Effector memory CD4-positive, alpha-beta T cell (primary cell): ENCODE results near the gene OCEL1.

Experiments
- DNase-seq, 3 donors: peaks; one replicate each; pipeline ENCODE4 v3.0.0-alpha.2; 2020
- H3K27ac ChIP-seq: 2 replicates; pipeline ENCODE4 v1.7.0; 2013; ENCODE audit warnings: mild to moderate bottlenecking, low read length, moderate library complexity; ENCODE audit not compliant: insufficient read depth, poor library complexity, severe bottlenecking
- H3K27me3 ChIP-seq: replicated peaks from 2 replicates; pipeline ENCODE4 v1.7.0; 2013; ENCODE audit warnings: mild to moderate bottlenecking, low read length; ENCODE audit not compliant: insufficient read depth, control insufficient read depth, poor library complexity, severe bottlenecking
- H3K36me3 ChIP-seq: 2 replicates; pipeline ENCODE4 v1.7.0; 2013; ENCODE audit warnings: mild to moderate bottlenecking, low read length, moderate library complexity; ENCODE audit not compliant: control insufficient read depth, insufficient read depth
- H3K4me1 ChIP-seq: 2 replicates; pipeline ENCODE4 v1.7.0; 2013; ENCODE audit warnings: low read length, mild to moderate bottlenecking; ENCODE audit not compliant: control insufficient read depth, insufficient read depth, poor library complexity, severe bottlenecking
- H3K4me3 ChIP-seq: 2 replicates; pipeline ENCODE4 v1.7.0; 2013; ENCODE audit warnings: low read length, low read depth, mild to moderate bottlenecking; ENCODE audit not compliant: insufficient read depth, poor library complexity, severe bottlenecking
- H3K9me3 ChIP-seq: 2 replicates; pipeline ENCODE4 v1.7.0; 2013; ENCODE audit warnings: mild to moderate bottlenecking, low read length, moderate library complexity; ENCODE audit not compliant: control insufficient read depth

Gene OCEL1

DNA sequence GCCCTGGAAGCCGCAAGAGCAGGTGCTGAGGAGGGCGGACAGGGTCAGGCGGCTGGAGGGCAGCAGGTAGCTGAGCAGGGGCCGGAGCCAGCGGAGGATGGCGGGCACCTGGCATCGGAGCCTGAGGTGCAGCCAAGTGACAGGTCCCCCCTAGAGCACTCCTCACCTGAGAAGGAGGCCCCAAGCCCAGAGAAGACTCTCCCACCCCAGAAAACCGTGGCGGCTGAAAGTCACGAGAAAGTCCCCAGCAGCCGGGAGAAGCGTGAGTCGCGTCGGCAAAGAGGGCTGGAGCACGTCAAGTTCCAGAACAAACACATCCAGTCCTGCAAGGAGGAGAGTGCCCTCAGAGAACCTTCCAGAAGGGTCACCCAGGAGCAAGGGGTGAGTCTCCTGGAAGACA lies 31.4 kb upstream of the OCEL1 start:
- no peak overlapping the region for H3K27ac ChIP-seq
- no peak for DNase-seq
- no peaks in the 10 kb centered on the region for H3K4me1 ChIP-seq
- no peaks in the 10 kb centered on the region for H3K9me3 ChIP-seq
- H3K36me3 ChIP-seq = peaks cover 65% of the 10 kb centered on the region
- H3K27me3 ChIP-seq = no peaks in the 10 kb centered on the region
- H3K4me3 ChIP-seq = no peak overlapping the region

DNA sequence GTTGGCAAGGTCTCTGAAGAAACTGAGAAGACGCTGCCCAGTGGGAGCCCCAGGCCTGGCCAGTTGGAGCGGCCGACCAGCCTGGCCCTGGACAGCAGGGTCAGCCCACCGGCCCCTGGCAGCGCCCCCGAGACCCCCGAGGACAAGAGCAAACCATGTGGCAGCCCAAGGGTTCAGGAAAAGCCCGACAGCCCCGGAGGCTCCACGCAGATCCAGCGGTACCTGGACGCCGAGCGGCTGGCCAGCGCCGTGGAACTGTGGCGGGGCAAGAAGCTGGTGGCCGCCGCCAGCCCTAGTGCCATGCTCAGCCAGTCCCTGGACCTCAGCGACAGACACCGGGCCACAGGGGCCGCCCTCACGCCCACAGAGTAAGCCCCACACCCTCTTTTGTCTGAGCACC lies 30.9 kb upstream of the OCEL1 start:
- Histone ChIP-seq H3K4me3 (no peak overlapping the region), H3K9me3 (no peaks in the 10 kb centered on the region), H3K4me1 (no peaks in the 10 kb centered on the region), H3K27me3 (no peaks in the 10 kb centered on the region), H3K36me3 (peaks cover 67% of the 10 kb centered on the region), H3K27ac (no peak overlapping the region)
- no peak for DNase-seq

DNA sequence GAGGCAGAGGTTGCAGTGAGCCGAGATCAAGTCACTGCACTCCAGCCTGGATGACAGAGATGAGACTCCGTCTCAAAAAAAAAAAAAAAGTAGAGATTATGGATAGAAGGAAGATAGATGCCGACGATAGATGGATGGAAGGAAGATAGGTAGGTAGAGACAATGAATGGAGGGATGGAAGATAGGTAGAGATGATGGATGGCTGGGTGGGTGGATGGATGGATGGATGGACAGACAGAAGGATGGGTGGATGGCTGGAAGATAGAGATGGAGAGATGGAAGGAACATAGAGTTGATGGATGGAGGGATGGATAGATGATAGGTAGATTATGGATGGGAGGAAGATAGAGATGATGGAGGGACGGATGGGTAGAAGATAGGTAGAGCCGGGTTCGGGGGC lies 29.4 kb upstream of the OCEL1 start:
- H3K27ac ChIP-seq = no peak overlapping the region
- no peak for DNase-seq
- H3K27me3 ChIP-seq = no peaks in the 10 kb centered on the region
- H3K4me1 ChIP-seq = no peaks in the 10 kb centered on the region
- peaks cover 68% of the 10 kb centered on the region for H3K36me3 ChIP-seq
- no peaks in the 10 kb centered on the region for H3K9me3 ChIP-seq
- no peak overlapping the region for H3K4me3 ChIP-seq

DNA sequence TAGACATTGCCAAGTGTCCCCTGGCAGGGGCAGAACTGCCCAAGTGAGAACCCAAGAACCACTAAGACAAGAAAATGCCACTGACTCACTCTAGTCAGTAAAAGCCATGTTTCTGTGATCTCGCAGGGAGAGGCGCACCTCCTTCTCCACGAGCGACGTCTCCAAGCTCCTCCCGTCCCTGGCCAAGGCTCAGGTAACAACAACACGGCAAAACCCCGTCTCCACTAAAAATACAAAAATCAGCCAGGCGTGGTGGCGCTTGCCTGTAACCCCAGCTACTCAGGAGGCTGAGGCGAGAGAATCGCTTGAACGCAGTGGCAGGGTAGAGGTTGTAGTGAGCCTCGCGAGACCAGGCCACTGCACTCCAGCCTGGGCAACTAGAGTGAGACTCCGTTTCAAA lies 28.4 kb upstream of the OCEL1 start:
- peaks cover 72% of the 10 kb centered on the region for H3K36me3 ChIP-seq
- H3K27ac ChIP-seq = no peak overlapping the region
- no peaks in the 10 kb centered on the region for H3K4me1 ChIP-seq
- no peak for DNase-seq
- no peak overlapping the region for H3K4me3 ChIP-seq
- H3K9me3 ChIP-seq = no peaks in the 10 kb centered on the region
- no peaks in the 10 kb centered on the region for H3K27me3 ChIP-seq

DNA sequence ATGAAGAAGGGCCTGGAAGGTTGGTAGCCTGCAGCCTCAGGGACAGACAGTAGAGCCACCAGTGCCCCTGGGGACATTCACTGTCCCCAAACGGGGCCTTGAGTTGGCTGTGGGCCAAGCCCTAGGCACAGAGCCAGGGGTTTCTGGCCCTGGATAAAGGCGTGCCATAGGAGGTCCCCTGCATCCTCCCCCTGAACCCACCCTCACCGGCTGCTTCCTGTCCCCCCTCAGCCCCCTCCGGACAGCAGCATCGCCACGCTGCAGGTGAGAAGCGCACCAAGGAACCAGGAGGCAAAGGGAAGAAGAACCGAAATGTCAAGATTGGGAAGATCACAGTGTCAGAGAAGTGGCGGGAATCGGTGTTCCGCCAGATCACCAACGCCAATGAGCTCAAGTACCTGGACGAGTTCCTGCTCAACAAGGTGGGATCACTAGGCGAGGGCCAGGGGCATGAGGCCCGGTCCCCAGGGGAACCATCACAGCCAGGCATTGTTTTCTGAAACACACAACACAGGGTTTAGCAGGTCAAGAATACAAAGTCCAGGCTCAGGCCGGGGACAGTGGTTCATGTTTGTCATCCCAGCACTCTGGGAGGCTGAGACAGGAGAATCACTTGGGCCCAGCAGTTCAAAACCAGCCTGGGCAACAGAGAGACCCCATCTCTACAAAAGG lies 25.5 kb upstream of the OCEL1 start:
- peaks cover 58% of the 10 kb centered on the region for H3K36me3 ChIP-seq
- no peak overlapping the region for H3K4me3 ChIP-seq

DNA sequence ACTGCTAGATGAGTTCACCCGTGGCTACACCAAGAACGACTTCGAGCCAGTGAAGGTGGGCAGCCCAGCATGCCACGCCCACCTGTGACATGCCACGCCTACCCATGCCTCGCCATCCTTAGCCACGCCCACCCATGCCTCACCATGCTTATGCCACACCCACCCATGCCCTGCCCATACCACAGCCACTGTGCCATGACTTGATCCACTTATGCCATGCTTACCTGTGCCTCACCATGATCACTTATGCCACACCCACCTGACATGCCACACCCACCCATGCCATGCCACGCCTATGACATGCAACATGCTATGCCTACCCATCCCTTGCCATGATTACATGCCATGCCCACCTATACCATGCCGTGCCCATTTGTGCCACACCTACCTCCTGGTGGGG lies 23.8 kb upstream of the OCEL1 start:
- H3K27me3 ChIP-seq = no peaks in the 10 kb centered on the region
- DNase-seq = no peak
- H3K4me3 ChIP-seq = no peak overlapping the region
- no peak overlapping the region for H3K27ac ChIP-seq
- H3K9me3 ChIP-seq = no peaks in the 10 kb centered on the region
- H3K4me1 ChIP-seq = no peaks in the 10 kb centered on the region
- peaks cover 69% of the 10 kb centered on the region for H3K36me3 ChIP-seq

More for the DNA sequence above, 25.5 kb upstream of the OCEL1 start:
- H3K27me3 ChIP-seq = no peaks in the 10 kb centered on the region
- H3K9me3 ChIP-seq = no peaks in the 10 kb centered on the region
- DNase-seq = no peak
- H3K27ac ChIP-seq = no peak overlapping the region
- no peaks in the 10 kb centered on the region for H3K4me1 ChIP-seq

DNA sequence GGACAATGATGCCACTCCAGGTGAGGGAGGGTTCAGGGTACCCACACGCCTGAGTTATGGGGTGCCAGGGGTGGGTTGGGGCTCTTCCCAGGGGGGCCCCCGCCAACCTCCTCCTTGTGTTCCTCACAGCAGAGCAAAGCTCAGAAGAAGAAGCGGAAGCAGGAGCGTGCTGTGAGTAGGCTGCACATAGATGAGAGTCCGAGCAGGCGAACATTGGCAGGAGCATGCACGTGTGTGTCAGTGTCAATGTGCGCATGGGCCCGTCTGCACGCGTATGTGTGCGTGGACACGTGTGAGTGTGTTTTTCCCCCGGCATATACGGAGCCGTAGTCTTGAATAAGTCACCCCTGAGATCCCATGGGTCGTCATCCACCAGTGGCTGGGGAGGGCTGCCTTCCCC lies 23.3 kb upstream of the OCEL1 start:
- Histone ChIP-seq H3K36me3 (peaks cover 64% of the 10 kb centered on the region), H3K9me3 (no peaks in the 10 kb centered on the region), H3K4me1 (no peaks in the 10 kb centered on the region), H3K27me3 (no peaks in the 10 kb centered on the region), H3K27ac (no peak overlapping the region), H3K4me3 (no peak overlapping the region)
- DNase-seq = no peak

DNA sequence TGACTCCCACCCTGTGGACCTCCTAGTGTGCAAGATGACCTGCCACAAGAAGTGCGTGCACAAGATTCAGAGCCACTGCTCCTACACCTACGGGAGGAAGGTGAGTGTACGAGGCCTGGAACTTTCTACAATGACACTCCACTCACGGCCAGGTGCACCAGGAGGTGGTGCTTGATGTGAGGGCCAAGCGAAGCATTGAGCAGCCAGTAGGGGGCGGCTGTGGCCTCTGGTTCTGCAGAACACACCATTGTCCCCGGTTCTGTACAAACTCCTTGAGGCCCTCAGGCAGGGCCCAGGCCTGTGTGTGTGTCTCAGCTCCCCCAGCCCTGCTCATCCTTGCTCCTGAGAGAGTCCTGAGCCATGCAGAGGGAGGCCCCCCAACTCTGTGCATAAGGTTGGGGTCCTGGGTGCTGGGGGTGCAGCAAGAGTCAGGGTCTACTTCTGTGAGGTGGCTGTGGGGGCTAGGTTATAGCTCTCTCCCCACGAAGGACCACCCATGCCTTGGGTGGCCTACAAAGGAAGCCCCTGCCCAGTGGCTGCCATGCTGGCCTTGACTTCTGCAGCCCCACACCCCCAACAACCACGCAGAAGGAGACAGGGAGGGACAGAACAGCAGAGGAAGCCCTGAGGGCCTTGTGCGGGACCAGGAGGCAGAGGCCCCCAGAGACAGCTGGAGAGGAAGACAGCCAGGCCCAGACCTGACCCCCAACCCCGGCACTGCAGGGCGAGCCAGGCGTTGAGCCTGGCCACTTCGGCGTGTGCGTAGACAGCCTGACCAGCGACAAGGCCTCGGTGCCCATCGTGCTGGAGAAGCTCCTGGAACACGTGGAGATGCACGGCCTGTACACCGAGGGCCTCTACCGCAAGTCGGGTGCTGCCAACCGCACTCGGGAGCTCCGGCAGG lies 20.5 kb upstream of the OCEL1 start:
- Histone ChIP-seq H3K27me3 (no peaks in the 10 kb centered on the region), H3K27ac (no peak overlapping the region), H3K4me3 (no peak overlapping the region), H3K9me3 (no peaks in the 10 kb centered on the region), H3K36me3 (peaks cover 63% of the 10 kb centered on the region), H3K4me1 (no peaks in the 10 kb centered on the region)
- peak in 2 of 3 donors; percentile 19 to 36 for DNase-seq

DNA sequence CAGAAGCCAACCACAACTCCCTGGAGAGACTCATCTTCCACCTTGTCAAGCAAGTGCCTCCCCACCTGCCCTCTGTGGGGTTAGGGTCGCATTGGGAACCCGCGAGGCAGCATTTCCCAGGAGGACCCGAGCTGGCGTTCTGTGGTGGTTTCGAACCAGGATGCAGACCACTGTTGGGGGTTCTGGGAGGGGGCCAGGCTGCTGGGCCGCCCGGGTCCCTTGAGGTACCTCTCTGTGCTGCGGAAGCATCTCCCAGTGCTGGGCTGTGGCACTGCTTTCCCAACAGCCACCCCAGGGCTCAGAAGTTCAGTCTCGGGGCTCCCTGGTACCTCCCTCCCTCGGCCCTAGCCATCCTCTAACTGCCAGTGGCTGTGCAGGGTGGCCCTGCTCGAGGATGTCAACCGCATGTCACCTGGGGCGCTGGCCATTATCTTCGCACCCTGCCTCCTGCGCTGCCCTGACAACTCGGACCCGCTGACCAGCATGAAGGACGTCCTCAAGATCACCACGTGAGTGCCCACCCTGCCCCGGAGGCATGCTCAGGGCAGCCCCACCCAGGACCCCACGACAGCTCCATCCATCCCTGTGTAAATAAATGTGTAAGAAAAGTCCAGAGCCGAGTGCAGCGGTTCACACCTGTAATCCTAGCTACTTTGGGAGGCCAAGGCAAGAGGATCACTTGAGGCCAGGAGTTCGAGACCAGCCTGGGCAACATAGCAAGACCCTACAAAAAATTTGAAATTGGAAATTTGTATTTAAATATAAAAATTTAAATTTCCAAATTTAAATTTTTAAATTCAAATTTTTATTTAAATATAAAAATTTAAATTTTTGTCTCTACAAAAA lies 19.1 kb upstream of the OCEL1 start:
- no peak for DNase-seq
- Histone ChIP-seq H3K27ac (no peak overlapping the region), H3K36me3 (peaks cover 62% of the 10 kb centered on the region), H3K9me3 (no peaks in the 10 kb centered on the region), H3K27me3 (no peaks in the 10 kb centered on the region), H3K4me1 (no peaks in the 10 kb centered on the region), H3K4me3 (no peak overlapping the region)
